B cell (primary cell): Measurements from ENCODE around the gene KYNU. TPM values are rescaled to one million over a fixed set of nuclear protein-coding genes. Genes with fewer than 3 reads are reported as not detected.

Experiments
- ATAC-seq: fragments of 200-7000 bp; cut with Tn5 transposase; one replicate; pipeline ENCODE4 v1.10.0; 2021; ENCODE audit warnings: low read depth, mild to moderate bottlenecking, moderate number of reproducible peaks, moderate library complexity
- CTCF ChIA-PET: fragments of 350-600 bp; sonication (Branson Sonifier 250); formaldehyde crosslinking; loops from one replicate; lab custom pipeline; 2021; ENCODE audit warnings: antibody characterized with exemption, inconsistent platforms; lab: Charles Lee
- POLR2A ChIA-PET: fragments of 350-600 bp; sonication (Branson Sonifier 250); formaldehyde crosslinking; loops from one replicate; lab custom pipeline; 2021; ENCODE audit warnings: antibody characterized with exemption; lab: Charles Lee
- DNase-seq: peaks from one replicate; pipeline ENCODE4 v3.0.0; 2013
- H2AFZ ChIP-seq: 2 replicates; pipeline ENCODE4 v1.6.1; 2012; ENCODE audit warnings: mild to moderate bottlenecking, low read depth, low read length; ENCODE audit not compliant: insufficient read depth, poor library complexity, severe bottlenecking
- H3K27ac ChIP-seq, 2 donors: 1 replicate in 1 of 2; 2 replicates in 1 of 2; pipeline ENCODE4 v1.5.1; 2012 to 2013; ENCODE audit warnings: low read length in 2 of 2, mild to moderate bottlenecking in 2 of 2, moderate library complexity in 1 of 2
- H3K27me3 ChIP-seq, 4 experiments: fragments of 200-600 bp in 1 of 4; sonication (generic) in 1 of 4; replicated peaks in 1 of 4; 1 replicate in 2 of 4; 2 replicates in 2 of 4; pipeline versions ENCODE4 v1.6.1 to v1.7.0; 2013 to 2016; ENCODE audit warnings: low read length in 3 of 4, mild to moderate bottlenecking in 2 of 4, mixed read lengths in 1 of 4, moderate library complexity in 1 of 4; ENCODE audit not compliant: insufficient read depth in 4 of 4, control insufficient read depth in 3 of 4; ENCODE audit errors: control extremely low read depth in 1 of 4
- H3K36me3 ChIP-seq, 2 experiments: replicated peaks in 1 of 2; 1 replicate in 1 of 2; 2 replicates in 1 of 2; pipeline versions ENCODE4 v1.6.1 to v1.7.1; 2013; ENCODE audit warnings: low read length in 1 of 2; ENCODE audit not compliant: insufficient read depth in 2 of 2, control insufficient read depth in 1 of 2; ENCODE audit errors: control extremely low read depth in 1 of 2, extremely low read depth in 1 of 2
- H3K4me1 ChIP-seq, 2 donors: fragments of 200-600 bp in 1 of 2; sonication (generic) in 1 of 2; 1 replicate in 1 of 2; 2 replicates in 1 of 2; pipeline versions ENCODE4 v1.5.1 to v1.6.1; 2013 to 2017; ENCODE audit warnings: low read length in 2 of 2; ENCODE audit not compliant: control insufficient read depth in 2 of 2, insufficient read depth in 2 of 2
- H3K4me2 ChIP-seq: replicated peaks from 2 replicates; pipeline ENCODE3; 2012; ENCODE audit warnings: mild to moderate bottlenecking, low read depth, low read length; ENCODE audit not compliant: poor library complexity, severe bottlenecking
- H3K4me3 ChIP-seq, 5 experiments: fragments of 200-600 bp in 1 of 5; sonication (generic) in 1 of 5; 1 replicate in 3 of 5; 2 replicates in 2 of 5; pipeline versions ENCODE4 v1.5.1 to v1.7.0; 2011 to 2016; ENCODE audit warnings: low read length in 4 of 5, mild to moderate bottlenecking in 4 of 5, low read depth in 2 of 5, control low read depth in 1 of 5, moderate library complexity in 1 of 5; ENCODE audit not compliant: insufficient read depth in 1 of 5; ENCODE audit errors: control extremely low read depth in 1 of 5, extremely low read depth in 1 of 5
- H3K79me2 ChIP-seq: fragments of 200-600 bp; sonication (generic); one replicate; pipeline ENCODE4 v1.6.0; 2016; ENCODE audit warnings: low read length; ENCODE audit not compliant: control insufficient read depth, insufficient read depth
- H3K9ac ChIP-seq: fragments of 200-600 bp; sonication (generic); 2 replicates; pipeline ENCODE4 v1.6.1; 2017; ENCODE audit warnings: mild to moderate bottlenecking, low read length, moderate library complexity
- H3K9me3 ChIP-seq, 3 donors: one replicate each; pipeline versions ENCODE4 v1.6.1 to v1.7.1; 2013; ENCODE audit warnings: low read length in 2 of 3; ENCODE audit not compliant: control insufficient read depth in 2 of 3, insufficient read depth in 1 of 3; ENCODE audit errors: control extremely low read depth in 1 of 3
- H4K20me1 ChIP-seq: 2 replicates; pipeline ENCODE4 v1.6.0; 2012; ENCODE audit warnings: mild to moderate bottlenecking, low read length; ENCODE audit not compliant: insufficient read depth, control insufficient read depth, poor library complexity, severe bottlenecking
- H3K27ac Mint-ChIP-seq: one replicate; pipeline ENCODE4 v1.8.0; 2021; ENCODE audit warnings: mixed read lengths
- H3K27me3 Mint-ChIP-seq: one replicate; pipeline ENCODE4 v1.8.0; 2021; ENCODE audit warnings: mixed read lengths
- H3K4me1 Mint-ChIP-seq: one replicate; pipeline ENCODE4 v1.8.0; 2021; ENCODE audit warnings: mixed read lengths
- H3K4me3 Mint-ChIP-seq: one replicate; pipeline ENCODE4 v1.8.0; 2021; ENCODE audit warnings: mixed read lengths
- H3K9me3 Mint-ChIP-seq: one replicate; pipeline ENCODE4 v1.8.0; 2022; ENCODE audit warnings: mixed read lengths; ENCODE audit not compliant: insufficient read depth
- CTCF ChIP-seq: fragments of 200-600 bp; IDR thresholded peaks from one replicate; pipeline ENCODE4 v1.8.0; 2022; ENCODE audit warnings: antibody characterized with exemption, mild to moderate bottlenecking
- EZH2 ChIP-seq: IDR thresholded peaks from 2 replicates; pipeline ENCODE4 v1.6.1; 2012; ENCODE audit warnings: borderline replicate concordance, low read depth, mild to moderate bottlenecking, moderate library complexity, low read length; ENCODE audit not compliant: insufficient read depth, poor library complexity, severe bottlenecking
- WGBS: methylation state at CpG from one replicate; pipeline ENCODE4 v1.1.5; 2013; ENCODE audit warnings: missing lambda C conversion rate; ENCODE audit not compliant: insufficient coverage; 5-methylcytosine and 5-hydroxymethylcytosine counted together
- intact Hi-C: fragments of 100-400 bp; cut with micrococcal nuclease; formaldehyde crosslinking; loops from one replicate; pipeline ENCODE4 v1.10.0; 2022
- polyA plus RNA-seq: library from polyadenylated mRNA; depleted of rRNA; stranded (reverse); fragments of >200 nt; gene quantifications from 2 replicates; pipeline ENCODE4 v1.2.3, GENCODE V29; 2012
- total RNA-seq, 2 donors: library from RNA; stranded (reverse); fragments of 120-200 nt in 1 of 2; gene quantifications; 1 replicate in 1 of 2; 2 replicates in 1 of 2; pipeline versions ENCODE4 v1.2.3 to v1.2.4, GENCODE V29; 2013 to 2022

Gene KYNU
- total and polyA plus RNA-seq, 2 donors (not counting 1 experiment from before 2014, with no cell fraction given) = 14.5 to 46.2 TPM

GRCh38 chr2:142997231-142997630 is 119.8 kb downstream of the KYNU start:
- Mint-ChIP-seq H3K4me3 (no peak overlapping the region), H3K9me3 (no peaks in the 10 kb centered on the region), H3K27me3 (no peaks in the 10 kb centered on the region), H3K27ac (no peak overlapping the region), H3K4me1 (no peaks in the 10 kb centered on the region)
- Histone ChIP-seq H3K27ac (no peak overlapping the region), H3K4me2 (no peak overlapping the region), H2AFZ (no peak overlapping the region), H3K9me3 (peaks cover 0 to 1% (median 0%) of the 10 kb centered on the region in 3 donors), H3K36me3 (peaks cover 1 to 22% of the 10 kb centered on the region in 2 experiments), H3K4me3 (no peak overlapping the region), H3K27me3 (no peaks in the 10 kb centered on the region), H3K79me2 (no peaks in the 10 kb centered on the region), H4K20me1 (no peaks in the 10 kb centered on the region), H3K9ac (no peak overlapping the region), H3K4me1 (no peaks in the 10 kb centered on the region)
- no CpG with 5 or more reads among the region's 1 CpG for WGBS
- ATAC-seq (no peak), DNase-seq (no peak)
- POLR2A ChIA-PET = no interaction called here
- intact Hi-C loops = no loop called here
- CTCF ChIA-PET = no interaction called here
- TF ChIP-seq EZH2 = no peak
- no peak for TF ChIP-seq CTCF

GRCh38 chr2:143000599-143000998 is 123.1 kb downstream of the KYNU start:
- Histone ChIP-seq H4K20me1 (no peaks in the 10 kb centered on the region), H3K27me3 (no peaks in the 10 kb centered on the region), H3K36me3 (peaks cover 1 to 17% of the 10 kb centered on the region in 2 experiments), H3K9me3 (peaks cover 0 to 6% (median 0%) of the 10 kb centered on the region in 3 donors), H3K4me1 (no peaks in the 10 kb centered on the region), H2AFZ (no peak overlapping the region), H3K4me3 (no peak overlapping the region), H3K9ac (no peak overlapping the region), H3K79me2 (no peaks in the 10 kb centered on the region), H3K27ac (no peak overlapping the region), H3K4me2 (no peak overlapping the region)
- ChIA-PET CTCF (no interaction called here), POLR2A (no interaction called here)
- intact Hi-C loops = no loop called here
- peaks cover under 1% of the 10 kb centered on the region for H3K9me3 Mint-ChIP-seq
- no peak overlapping the region for H3K27ac Mint-ChIP-seq
- TF ChIP-seq CTCF (no peak), EZH2 (no peak)
- H3K4me1 Mint-ChIP-seq = no peaks in the 10 kb centered on the region
- DNase-seq = no peak
- no peak for ATAC-seq
- H3K27me3 Mint-ChIP-seq = no peaks in the 10 kb centered on the region
- 100% methylated on average over 2 of the region's 2 CpGs for WGBS
- no peak overlapping the region for H3K4me3 Mint-ChIP-seq
